ENCODE results near the gene S100A13. TPM values are rescaled to one million over a fixed set of nuclear protein-coding genes. Genes with fewer than 3 reads are reported as not detected.

The S100A13 gene
- total RNA-seq, 1 experiment from 2014 or later, result 55.0 TPM

DNA sequence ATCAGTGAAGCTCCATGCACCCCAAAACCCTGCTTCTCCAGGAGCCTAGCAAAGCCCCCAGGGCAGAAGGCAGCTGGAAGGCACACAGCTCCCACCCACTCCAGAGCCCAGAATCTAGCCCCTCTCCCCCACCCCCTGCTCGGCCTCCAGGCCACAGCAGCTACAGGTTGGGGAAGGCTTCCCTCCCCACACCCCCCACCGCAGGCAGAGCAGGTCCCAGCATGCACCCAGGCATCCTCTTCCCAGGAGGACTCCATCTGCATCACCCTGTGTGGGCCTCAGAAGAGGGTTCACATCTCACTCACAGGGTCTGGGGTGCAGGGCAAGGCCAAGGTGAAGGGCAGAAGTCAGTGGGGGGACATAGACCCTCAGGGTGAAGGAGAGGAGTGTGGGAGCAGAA is 11.9 kb downstream of the S100A13 start:
- Histone ChIP-seq H3K23me2 (ENCODE audit: insufficient read length, low read depth, low read length, poor library complexity, severe bottlenecking) (no peaks in the 10 kb centered on the region), H3K4me1 (ENCODE audit: insufficient read depth, low read length) (peaks cover 4% of the 10 kb centered on the region; the same call in 1 of the 2 replicates), H2BK20ac (ENCODE audit: low read depth, low read length, poor library complexity, severe bottlenecking) (no peak overlapping the region), H3K23ac (ENCODE audit: insufficient read length, low read depth, low read length) (no peak overlapping the region), H2AK5ac (ENCODE audit: insufficient read length, low read length) (no peak overlapping the region), H2BK5ac (ENCODE audit: insufficient read length, low read length) (no peak overlapping the region), H4K91ac (ENCODE audit: insufficient read length, low read depth, low read length) (no peak overlapping the region), H3K9ac (ENCODE audit: extremely low read depth, insufficient read length, low read length) (no peak overlapping the region), H3K27ac (ENCODE audit: insufficient read length, low read depth, low read length) (no peak overlapping the region), H2BK120ac (ENCODE audit: low read depth, low read length, poor library complexity, severe bottlenecking) (no peak overlapping the region), H3K56ac (ENCODE audit: insufficient read length, low read depth, low read length) (no peak overlapping the region), H3K18ac (ENCODE audit: insufficient read length, low read depth, low read length) (no peak overlapping the region), H3T11ph (ENCODE audit: low read length) (no peak overlapping the region), H4K20me1 (ENCODE audit: control insufficient read depth, insufficient read depth, insufficient read length) (no peaks in the 10 kb centered on the region), H3K79me1 (ENCODE audit: insufficient read depth, low read depth, low read length, poor library complexity, severe bottlenecking) (no peaks in the 10 kb centered on the region), H3K27me3 (ENCODE audit: insufficient read depth, low read length) (no peaks in the 10 kb centered on the region), H3K79me2 (ENCODE audit: insufficient read depth, low read length) (no peaks in the 10 kb centered on the region), H3K4ac (ENCODE audit: low read depth, low read length) (no peak overlapping the region), H4K8ac (replicated peaks; ENCODE audit: insufficient read length, low read depth, low read length) (no peak overlapping the region), H2BK15ac (ENCODE audit: low read depth, low read length) (no peak overlapping the region), H3K14ac (ENCODE audit: insufficient read depth, low read length) (no peak overlapping the region), H3K4me2 (ENCODE audit: insufficient read depth, insufficient read length, low read length) (no peak overlapping the region), H4K5ac (ENCODE audit: insufficient read length, low read depth, low read length) (no peak overlapping the region), H3K9me3 (ENCODE audit: control insufficient read depth, low read depth, low read length) (no peaks in the 10 kb centered on the region), H2AFZ (ENCODE audit: low read length) (no peak overlapping the region), H2BK12ac (ENCODE audit: insufficient read length, low read depth, low read length) (no peak overlapping the region)
- no CpG with 5 or more reads among the region's 2 CpGs for WGBS (ENCODE audit: extremely low coverage, insufficient read length, low lambda C conversion rate)
- Mint-ChIP-seq H3K4me1 (peaks cover 23 to 47% of the 10 kb centered on the region in 2 experiments), H3K27ac (no peak overlapping the region), H3K27me3 (ENCODE audit: low read depth) (no peaks in the 10 kb centered on the region; the same call in 1 of the 2 replicates), H3K4me3 (no peak overlapping the region), H3K36me3 (ENCODE audit: insufficient read depth in 1 of 3, low read depth in 3 of 3) (peaks cover 5 to 13% (median 5%) of the 10 kb centered on the region in 3 experiments; a peak in 5 of 7 replicates), H3K9me3 (no peaks in the 10 kb centered on the region)
- TF ChIP-seq, protein P1, sequence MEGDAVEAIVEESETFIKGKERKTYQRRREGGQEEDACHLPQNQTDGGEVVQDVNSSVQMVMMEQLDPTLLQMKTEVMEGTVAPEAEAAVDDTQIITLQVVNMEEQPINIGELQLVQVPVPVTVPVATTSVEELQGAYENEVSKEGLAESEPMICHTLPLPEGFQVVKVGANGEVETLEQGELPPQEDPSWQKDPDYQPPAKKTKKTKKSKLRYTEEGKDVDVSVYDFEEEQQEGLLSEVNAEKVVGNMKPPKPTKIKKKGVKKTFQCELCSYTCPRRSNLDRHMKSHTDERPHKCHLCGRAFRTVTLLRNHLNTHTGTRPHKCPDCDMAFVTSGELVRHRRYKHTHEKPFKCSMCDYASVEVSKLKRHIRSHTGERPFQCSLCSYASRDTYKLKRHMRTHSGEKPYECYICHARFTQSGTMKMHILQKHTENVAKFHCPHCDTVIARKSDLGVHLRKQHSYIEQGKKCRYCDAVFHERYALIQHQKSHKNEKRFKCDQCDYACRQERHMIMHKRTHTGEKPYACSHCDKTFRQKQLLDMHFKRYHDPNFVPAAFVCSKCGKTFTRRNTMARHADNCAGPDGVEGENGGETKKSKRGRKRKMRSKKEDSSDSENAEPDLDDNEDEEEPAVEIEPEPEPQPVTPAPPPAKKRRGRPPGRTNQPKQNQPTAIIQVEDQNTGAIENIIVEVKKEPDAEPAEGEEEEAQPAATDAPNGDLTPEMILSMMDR (conservative IDR thresholded peaks at IDR 0.05), result no peak
- no peak for DNase-seq

Data from H9 (cell line).